CD14-positive monocyte (primary cell): ENCODE data around the gene SEMA4G. TPM values are rescaled to one million over a fixed set of nuclear protein-coding genes. Genes with fewer than 3 reads are reported as not detected.

Experiments used
- DNase-seq, 3 donors: peaks; one replicate each; pipeline ENCODE4 v3.0.0-alpha.2; 2011 to 2022
- H2AFZ ChIP-seq: 2 replicates; pipeline ENCODE4 v1.6.0; 2012; ENCODE audit warnings: mild to moderate bottlenecking, low read depth, low read length, inconsistent platforms; ENCODE audit not compliant: insufficient read depth, poor library complexity, severe bottlenecking
- H3K27ac ChIP-seq, 2 donors: 1 replicate in 1 of 2; 2 replicates in 1 of 2; pipeline ENCODE4 v1.5.1; 2012 to 2013; ENCODE audit warnings: low read length in 2 of 2, control low read depth in 1 of 2, inconsistent platforms in 1 of 2, low read depth in 1 of 2, mild to moderate bottlenecking in 1 of 2
- H3K27me3 ChIP-seq, 2 donors: one replicate each; pipeline versions ENCODE4 v1.6.0 to v1.6.1; 2011 to 2013; ENCODE audit warnings: low read length in 2 of 2; ENCODE audit not compliant: control insufficient read depth in 2 of 2, insufficient read depth in 2 of 2
- H3K36me3 ChIP-seq, 2 donors: replicated peaks in 1 of 2; 1 replicate in 1 of 2; 2 replicates in 1 of 2; pipeline versions ENCODE4 v1.5.1 to v1.6.1; 2012 to 2013; ENCODE audit warnings: low read length in 2 of 2, control low read depth in 1 of 2, inconsistent platforms in 1 of 2, mild to moderate bottlenecking in 1 of 2; ENCODE audit not compliant: insufficient read depth in 2 of 2, control insufficient read depth in 1 of 2
- H3K4me1 ChIP-seq, 2 donors: 1 replicate in 1 of 2; 2 replicates in 1 of 2; pipeline versions ENCODE4 v1.5.1 to v1.6.1; 2012 to 2013; ENCODE audit warnings: low read length in 2 of 2, control low read depth in 1 of 2, inconsistent platforms in 1 of 2, mild to moderate bottlenecking in 1 of 2, moderate library complexity in 1 of 2; ENCODE audit not compliant: insufficient read depth in 2 of 2, control insufficient read depth in 1 of 2
- H3K4me2 ChIP-seq: replicated peaks from 2 replicates; pipeline ENCODE3; 2012; ENCODE audit warnings: low read length, moderate library complexity, mild to moderate bottlenecking; ENCODE audit not compliant: poor library complexity, severe bottlenecking; ENCODE audit errors: extremely low read depth
- H3K4me3 ChIP-seq, 3 experiments: fragments of 200-600 bp in 1 of 3; sonication (generic) in 1 of 3; replicated peaks in 1 of 3; 1 replicate in 2 of 3; 2 replicates in 1 of 3; pipeline ENCODE4 v1.5.1; 2011 to 2013; ENCODE audit warnings: low read length in 3 of 3, mild to moderate bottlenecking in 3 of 3, control low read depth in 2 of 3, low read depth in 2 of 3, inconsistent platforms in 1 of 3, moderate library complexity in 1 of 3
- H3K79me2 ChIP-seq: 2 replicates; pipeline ENCODE4 v1.6.0; 2012; ENCODE audit warnings: mild to moderate bottlenecking, control low read depth, inconsistent platforms, low read length, moderate library complexity; ENCODE audit not compliant: insufficient read depth
- H3K9ac ChIP-seq: 2 replicates; pipeline ENCODE4 v1.6.0; 2017; ENCODE audit warnings: low read length, mild to moderate bottlenecking; ENCODE audit not compliant: insufficient read depth, poor library complexity, severe bottlenecking
- H3K9me3 ChIP-seq, 2 donors: replicated peaks in 1 of 2; 1 replicate in 1 of 2; 2 replicates in 1 of 2; pipeline versions ENCODE4 v1.5.1 to v1.6.1; 2012 to 2013; ENCODE audit warnings: low read length in 2 of 2, control low read depth in 1 of 2; ENCODE audit not compliant: control insufficient read depth in 1 of 2, insufficient read depth in 1 of 2
- H4K20me1 ChIP-seq: 2 replicates; pipeline ENCODE4 v1.6.0; 2012; ENCODE audit warnings: mild to moderate bottlenecking, low read length, control low read depth, moderate library complexity; ENCODE audit not compliant: insufficient read depth
- H3K27ac Mint-ChIP-seq, 7 donors: one replicate each; pipeline ENCODE4 v1.8.0; 2020; ENCODE audit warnings: mild to moderate bottlenecking in 7 of 7, mixed read lengths in 7 of 7, moderate library complexity in 6 of 7, inconsistent platforms in 2 of 7
- H3K27me3 Mint-ChIP-seq, 3 donors: one replicate each; pipeline ENCODE4 v1.8.0; 2021 to 2022; ENCODE audit warnings: low read depth in 3 of 3, mild to moderate bottlenecking in 3 of 3, mixed read lengths in 3 of 3, moderate library complexity in 3 of 3, inconsistent platforms in 1 of 3
- H3K36me3 Mint-ChIP-seq, 2 donors: one replicate each; pipeline ENCODE4 v1.8.0; 2020; ENCODE audit warnings: mixed read lengths in 2 of 2, inconsistent platforms in 1 of 2, mild to moderate bottlenecking in 1 of 2
- H3K4me1 Mint-ChIP-seq: one replicate; pipeline ENCODE4 v1.8.0; 2020; ENCODE audit warnings: mild to moderate bottlenecking, mixed read lengths
- H3K4me3 Mint-ChIP-seq, 2 donors: one replicate each; pipeline ENCODE4 v1.8.0; 2020; ENCODE audit warnings: mild to moderate bottlenecking in 2 of 2, mixed read lengths in 2 of 2, moderate library complexity in 1 of 2
- H3K9me3 Mint-ChIP-seq, 7 donors: one replicate each; pipeline ENCODE4 v1.8.0; 2020 to 2022; ENCODE audit warnings: mixed read lengths in 7 of 7, mild to moderate bottlenecking in 6 of 7, moderate library complexity in 6 of 7, inconsistent platforms in 2 of 7
- WGBS: methylation state at CpG from one replicate; pipeline ENCODE4 v1.1.5; 2013; ENCODE audit warnings: missing lambda C conversion rate; ENCODE audit not compliant: insufficient coverage; 5-methylcytosine and 5-hydroxymethylcytosine counted together
- intact Hi-C, 2 donors: fragments of 100-400 bp; cut with micrococcal nuclease; formaldehyde crosslinking; loops; one replicate each; pipeline versions ENCODE4 v1.15.0 to v1.15.1; 2023
- polyA plus RNA-seq, 3 donors: library from polyadenylated mRNA; depleted of rRNA in 1 of 3; unstranded in 2 of 3; stranded (reverse) in 1 of 3; fragments of 300-500 nt in 2 of 3; fragments of >200 nt in 1 of 3; fragmentation: Illumina TruSeq in 2 of 3; gene quantifications; 1 replicate in 2 of 3; 2 replicates in 1 of 3; pipeline ENCODE4 v1.2.3, GENCODE V29; 2012 to 2021
- TF ChIP-seq, protein P1 (sequence below): fragments of 200-600 bp; IDR thresholded peaks from one replicate; pipeline ENCODE4 v1.8.0; 2022; ENCODE audit warnings: antibody characterized with exemption, mild to moderate bottlenecking

SEMA4G gene
- polyA plus RNA-seq, 3 donors, result 0.24 TPM; not detected in 2

- TF ChIP-seq, protein P1, sequence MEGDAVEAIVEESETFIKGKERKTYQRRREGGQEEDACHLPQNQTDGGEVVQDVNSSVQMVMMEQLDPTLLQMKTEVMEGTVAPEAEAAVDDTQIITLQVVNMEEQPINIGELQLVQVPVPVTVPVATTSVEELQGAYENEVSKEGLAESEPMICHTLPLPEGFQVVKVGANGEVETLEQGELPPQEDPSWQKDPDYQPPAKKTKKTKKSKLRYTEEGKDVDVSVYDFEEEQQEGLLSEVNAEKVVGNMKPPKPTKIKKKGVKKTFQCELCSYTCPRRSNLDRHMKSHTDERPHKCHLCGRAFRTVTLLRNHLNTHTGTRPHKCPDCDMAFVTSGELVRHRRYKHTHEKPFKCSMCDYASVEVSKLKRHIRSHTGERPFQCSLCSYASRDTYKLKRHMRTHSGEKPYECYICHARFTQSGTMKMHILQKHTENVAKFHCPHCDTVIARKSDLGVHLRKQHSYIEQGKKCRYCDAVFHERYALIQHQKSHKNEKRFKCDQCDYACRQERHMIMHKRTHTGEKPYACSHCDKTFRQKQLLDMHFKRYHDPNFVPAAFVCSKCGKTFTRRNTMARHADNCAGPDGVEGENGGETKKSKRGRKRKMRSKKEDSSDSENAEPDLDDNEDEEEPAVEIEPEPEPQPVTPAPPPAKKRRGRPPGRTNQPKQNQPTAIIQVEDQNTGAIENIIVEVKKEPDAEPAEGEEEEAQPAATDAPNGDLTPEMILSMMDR, result no peak
- no peak overlapping the region for H2AFZ ChIP-seq
- peaks cover under 1% of the 10 kb centered on the region for H3K79me2 ChIP-seq
- H3K4me2 ChIP-seq, result no peak overlapping the region
- Mint-ChIP-seq H3K36me3 (peaks cover 10 to 20% of the 10 kb centered on the region in 2 donors), H3K4me1 (peaks cover 6% of the 10 kb centered on the region), H3K9me3 (no peaks in the 10 kb centered on the region), H3K27ac (no peak overlapping the region), H3K27me3 (peaks cover 0 to 4% (median 0%) of the 10 kb centered on the region in 3 donors), H3K4me3 (no peak overlapping the region)
- no peak overlapping the region for H3K27ac ChIP-seq
- 100% methylated on average over 2 of the region's 4 CpGs for WGBS
- peaks cover 3 to 12% of the 10 kb centered on the region in 2 donors for H3K36me3 ChIP-seq
- no peak overlapping the region for H3K4me3 ChIP-seq
- intact Hi-C loops, result no loop called here
- H3K9me3 ChIP-seq, result no peaks in the 10 kb centered on the region
- no peaks in the 10 kb centered on the region for H4K20me1 ChIP-seq
- H3K9ac ChIP-seq, result no peak overlapping the region
- DNase-seq, result no peak
- H3K4me1 ChIP-seq, result peaks cover under 1 to 6% of the 10 kb centered on the region in 2 donors
- no peaks in the 10 kb centered on the region for H3K27me3 ChIP-seq
Measured at GRCh38 chr10:101005869-101006567, 36.7 kb downstream of the SEMA4G start.

DNA sequence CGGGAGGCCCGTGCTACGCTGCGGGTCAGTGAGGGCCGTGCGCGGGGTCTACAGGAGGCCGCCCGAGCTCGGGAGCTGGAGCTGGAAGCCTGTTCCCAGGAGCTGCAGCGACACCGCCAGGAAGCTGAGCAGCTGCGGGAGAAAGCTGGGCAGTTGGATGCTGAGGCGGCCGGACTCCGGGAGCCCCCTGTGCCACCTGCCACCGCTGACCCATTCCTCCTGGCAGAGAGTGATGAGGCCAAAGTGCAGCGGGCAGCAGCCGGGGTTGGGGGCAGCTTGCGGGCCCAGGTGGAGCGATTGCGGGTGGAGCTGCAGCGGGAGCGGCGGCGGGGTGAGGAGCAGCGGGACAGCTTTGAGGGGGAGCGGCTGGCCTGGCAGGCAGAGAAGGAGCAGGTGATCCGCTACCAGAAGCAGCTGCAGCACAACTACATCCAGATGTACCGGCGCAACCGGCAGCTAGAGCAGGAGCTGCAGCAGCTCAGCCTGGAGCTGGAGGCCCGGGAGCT, 37.3 kb downstream of the SEMA4G start:
- H3K9ac ChIP-seq, result no peak overlapping the region
- no peaks in the 10 kb centered on the region for H3K4me1 ChIP-seq
- H3K4me3 Mint-ChIP-seq, result no peak overlapping the region
- H3K4me2 ChIP-seq, result no peak overlapping the region
- H3K9me3 Mint-ChIP-seq, result no peaks in the 10 kb centered on the region
- H3K27me3 ChIP-seq, result no peaks in the 10 kb centered on the region
- H3K27me3 Mint-ChIP-seq, result peaks cover 0 to 3% (median 0%) of the 10 kb centered on the region in 3 donors
- no peak overlapping the region for H3K27ac ChIP-seq
- intact Hi-C loops, result no loop called here
- H3K9me3 ChIP-seq, result no peaks in the 10 kb centered on the region
- no peaks in the 10 kb centered on the region for H3K79me2 ChIP-seq
- H3K4me3 ChIP-seq, result no peak overlapping the region
- DNase-seq, result no peak
- peaks cover 3 to 12% of the 10 kb centered on the region in 2 donors for H3K36me3 ChIP-seq
- H3K27ac Mint-ChIP-seq, result no peak overlapping the region
- no peaks in the 10 kb centered on the region for H4K20me1 ChIP-seq
- peaks cover 8 to 20% of the 10 kb centered on the region in 2 donors for H3K36me3 Mint-ChIP-seq
- TF ChIP-seq, protein P1, result no peak
- H3K4me1 Mint-ChIP-seq, result no peaks in the 10 kb centered on the region
- WGBS, result 95% methylated on average over 33 of the region's 33 CpGs
- H2AFZ ChIP-seq, result no peak overlapping the region
